ENCODE data around the gene SLC4A9. TPM values are rescaled to one million over a fixed set of nuclear protein-coding genes. Genes with fewer than 3 reads are reported as not detected.
A peak's percentile ranks its signal among the peaks of the same experiment; 100 is the strongest.

Gene SLC4A9
- total RNA-seq, 4 donors from 2014 or later: 0.48 to 3.0 (median 0.82) TPM; not detected in 1

DNA sequence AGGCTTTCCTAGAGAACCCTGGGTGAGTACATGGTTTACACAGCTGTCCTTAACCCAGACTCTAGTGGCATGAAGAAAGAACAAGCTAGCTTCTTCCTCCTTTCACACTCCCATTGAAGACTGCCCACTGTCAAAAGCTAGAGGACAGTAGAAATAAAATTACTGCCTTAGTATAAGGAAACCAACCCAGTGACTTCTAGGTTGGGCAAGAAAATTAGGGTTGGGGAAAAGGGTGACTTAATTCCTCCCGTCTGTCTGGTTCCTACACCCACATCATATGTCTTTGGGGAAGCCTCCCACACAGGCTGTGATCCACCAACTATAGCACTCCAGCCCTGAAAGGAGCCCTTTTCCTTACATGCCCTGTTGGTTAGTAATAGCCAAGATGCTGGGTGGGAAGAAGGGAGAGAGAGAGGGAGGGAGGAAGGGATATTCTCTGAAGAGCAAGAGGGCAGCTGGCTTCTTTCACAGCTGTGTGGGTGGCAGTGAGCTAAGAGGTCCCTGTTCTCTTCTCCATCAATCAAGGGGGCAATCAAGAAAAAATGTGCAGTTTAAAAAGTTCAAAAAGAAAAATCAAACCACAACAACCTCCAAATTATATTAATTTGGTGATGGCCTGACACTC lies 35.3 kb upstream of the SLC4A9 start:
- Histone ChIP-seq H3K27me3 (no peaks in the 10 kb centered on the region), H3K9me3 (no peaks in the 10 kb centered on the region), H3K4me1 (peaks cover 14 to 21% (median 17%) of the 10 kb centered on the region in 4 donors), H3K4me3 (no peak overlapping the region), H3K36me3 (no peaks in the 10 kb centered on the region), H3K27ac (peak overlapping the region; percentile 17 to 78 (median 51))
- DNase-seq: no peak
- intact Hi-C loops (cut with DNase I; ENCODE audit: low total_unique reads) (no loop called here), in situ Hi-C loops (cut with MboI; ENCODE audit: low pct_ligation_motif_present in 1 of 4, low pct_unique_long_range_greater_than_20kb in 1 of 4, low sequenced_read_pairs in 3 of 4) (no loop called here)
- 41% methylated on average over 1 of the region's 1 CpG; no CpG with 5 or more reads in 1 of the 2 donors for WGBS, 2 donors (ENCODE audit: low coverage in 1 of 2)
- TF ChIP-seq CTCF (IDR thresholded peaks at IDR 0.05) (no peak), POLR2A (IDR thresholded peaks at IDR 0.05) (no peak), POLR2AphosphoS5 (IDR thresholded peaks at IDR 0.05) (no peak), EP300 (IDR thresholded peaks at IDR 0.05; ENCODE audit: low read depth) (no peak)

DNA sequence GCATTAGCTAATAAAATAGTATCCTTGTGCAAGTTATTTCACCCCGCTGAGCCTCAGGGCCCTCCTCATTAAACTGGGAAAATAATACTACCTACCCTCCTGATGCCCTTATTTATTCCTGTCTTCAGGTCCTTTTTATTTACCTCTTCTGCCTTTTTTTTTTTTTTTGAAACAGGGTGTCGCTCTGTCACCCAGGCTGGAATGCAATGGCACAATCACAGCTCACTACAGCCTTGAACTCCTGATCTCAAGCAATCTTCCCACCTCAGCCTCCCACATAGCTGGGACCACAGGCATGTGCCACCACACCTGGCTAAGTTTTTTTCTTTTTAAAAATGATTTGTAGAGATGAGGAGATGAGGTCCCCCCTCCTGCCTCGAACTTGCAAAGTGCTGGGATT lies 34.5 kb upstream of the SLC4A9 start:
- in situ Hi-C loops (cut with MboI; ENCODE audit: low pct_ligation_motif_present in 1 of 4, low pct_unique_long_range_greater_than_20kb in 1 of 4, low sequenced_read_pairs in 3 of 4) (no loop called here), intact Hi-C loops (cut with DNase I; ENCODE audit: low total_unique reads) (no loop called here)
- peaks cover 14 to 21% (median 17%) of the 10 kb centered on the region in 4 donors for H3K4me1 ChIP-seq
- H3K4me3 ChIP-seq: no peak overlapping the region
- no peak overlapping the region for H3K27ac ChIP-seq
- H3K36me3 ChIP-seq: no peaks in the 10 kb centered on the region
- TF ChIP-seq EP300 (IDR thresholded peaks at IDR 0.05; ENCODE audit: low read depth) (no peak), CTCF (IDR thresholded peaks at IDR 0.05) (no peak), POLR2AphosphoS5 (IDR thresholded peaks at IDR 0.05) (no peak), POLR2A (IDR thresholded peaks at IDR 0.05) (no peak)
- 93 to 100% methylated on average over 3 of the region's 3 CpGs for WGBS, 2 donors (ENCODE audit: low coverage in 1 of 2)
- no peaks in the 10 kb centered on the region for H3K27me3 ChIP-seq
- no peak for DNase-seq
- no peaks in the 10 kb centered on the region for H3K9me3 ChIP-seq

- Histone ChIP-seq H3K4me3 (no peak overlapping the region), H3K27ac (no peak overlapping the region), H3K27me3 (no peaks in the 10 kb centered on the region), H3K4me1 (peaks cover 13 to 19% (median 15%) of the 10 kb centered on the region in 4 donors), H3K9me3 (no peaks in the 10 kb centered on the region), H3K36me3 (no peaks in the 10 kb centered on the region)
- in situ Hi-C loops (cut with MboI; ENCODE audit: low pct_ligation_motif_present in 1 of 4, low pct_unique_long_range_greater_than_20kb in 1 of 4, low sequenced_read_pairs in 3 of 4): no loop called here
- intact Hi-C loops (cut with DNase I; ENCODE audit: low total_unique reads): no loop called here
- TF ChIP-seq EP300 (IDR thresholded peaks at IDR 0.05; ENCODE audit: low read depth): no peak
- TF ChIP-seq POLR2AphosphoS5 (IDR thresholded peaks at IDR 0.05): no peak
- TF ChIP-seq POLR2A (IDR thresholded peaks at IDR 0.05): no peak
- TF ChIP-seq CTCF (IDR thresholded peaks at IDR 0.05): no peak
- DNase-seq: no peak
- WGBS, 2 donors (ENCODE audit: low coverage in 1 of 2): 50 to 60% methylated on average over 2 of the region's 2 CpGs
Measured at GRCh38 chr5:140327589-140327988, 32.4 kb upstream of the SLC4A9 start.

- 73 to 89% methylated on average over 6 to 8 of the region's 8 CpGs for WGBS, 2 donors (ENCODE audit: low coverage in 1 of 2)
- no peaks in the 10 kb centered on the region for H3K9me3 ChIP-seq
- no peak overlapping the region for H3K27ac ChIP-seq
- peaks cover 6 to 13% (median 9%) of the 10 kb centered on the region in 4 donors for H3K4me1 ChIP-seq
- TF ChIP-seq EP300 (IDR thresholded peaks at IDR 0.05; ENCODE audit: low read depth) (no peak), POLR2A (IDR thresholded peaks at IDR 0.05) (no peak), CTCF (IDR thresholded peaks at IDR 0.05) (no peak), POLR2AphosphoS5 (IDR thresholded peaks at IDR 0.05) (no peak)
- intact Hi-C loops (cut with DNase I; ENCODE audit: low total_unique reads) (no loop called here), in situ Hi-C loops (cut with MboI; ENCODE audit: low pct_ligation_motif_present in 1 of 4, low pct_unique_long_range_greater_than_20kb in 1 of 4, low sequenced_read_pairs in 3 of 4) (no loop called here)
- H3K4me3 ChIP-seq: no peak overlapping the region
- H3K36me3 ChIP-seq: no peaks in the 10 kb centered on the region
- no peaks in the 10 kb centered on the region for H3K27me3 ChIP-seq
- DNase-seq: no peak
Measured at GRCh38 chr5:140328036-140328764, 31.8 kb upstream of the SLC4A9 start.

Data from transverse colon (tissue), 4 donors.